ENCODE results near the gene HINT1. TPM values are rescaled to one million over a fixed set of nuclear protein-coding genes. Genes with fewer than 3 reads are reported as not detected.

Gene HINT1
- total and polyA plus RNA-seq, 2 experiments from 2014 or later = 268 to 463 TPM

- TF ChIP-seq CTCF (IDR thresholded peaks at IDR 0.05; ENCODE audit: poor library complexity) (no peak), EZH2phosphoT487 (IDR thresholded peaks at IDR 0.05; ENCODE audit: low read depth, severe bottlenecking, unreplicated experiment) (no peak), EZH2 (IDR thresholded peaks at IDR 0.05; ENCODE audit: borderline replicate concordance) (no peak)
- DNase-seq (ENCODE audit: low spot score) = no peak
- Histone ChIP-seq H3K4me1 (ENCODE audit: insufficient read depth) (no peaks in the 10 kb centered on the region), H4K20me1 (ENCODE audit: insufficient read depth, poor library complexity, severe bottlenecking) (no peaks in the 10 kb centered on the region), H3K9me2 (replicated peaks; ENCODE audit: insufficient read depth) (no peaks in the 10 kb centered on the region), H3K4me3 (no peak overlapping the region), H3K27ac (no peak overlapping the region), H3K9me3 (ENCODE audit: low read depth) (no peaks in the 10 kb centered on the region), H3K79me2 (no peaks in the 10 kb centered on the region), H3K4me2 (no peak overlapping the region), H2AFZ (no peak overlapping the region), H3K27me3 (peaks cover 3% of the 10 kb centered on the region), H3K36me3 (replicated peaks; ENCODE audit: insufficient read depth, low read depth) (no peaks in the 10 kb centered on the region)
- 78% methylated on average over 1 of the region's 1 CpG for WGBS (ENCODE audit: low lambda C conversion rate, missing lambda C conversion rate)
Observed at GRCh38 chr5:131206772-131207171, 41.7 kb upstream of the HINT1 start.

- H3K9me2 ChIP-seq (replicated peaks; ENCODE audit: insufficient read depth) = no peaks in the 10 kb centered on the region
- H3K27me3 ChIP-seq = peaks cover 3% of the 10 kb centered on the region
- no peaks in the 10 kb centered on the region for H3K79me2 ChIP-seq
- no peaks in the 10 kb centered on the region for H4K20me1 ChIP-seq (ENCODE audit: insufficient read depth, poor library complexity, severe bottlenecking)
- 78% methylated on average over 2 of the region's 2 CpGs for whole genome bisulfite sequencing (ENCODE audit: low lambda C conversion rate, missing lambda C conversion rate)
- TF ChIP-seq EZH2 (IDR thresholded peaks at IDR 0.05; ENCODE audit: borderline replicate concordance) = no peak
- no peaks in the 10 kb centered on the region for H3K4me1 ChIP-seq (ENCODE audit: insufficient read depth)
- H3K27ac ChIP-seq = no peak overlapping the region
- H3K9me3 ChIP-seq (ENCODE audit: low read depth) = no peaks in the 10 kb centered on the region
- H3K36me3 ChIP-seq (replicated peaks; ENCODE audit: insufficient read depth, low read depth) = no peaks in the 10 kb centered on the region
- H3K4me3 ChIP-seq = no peak overlapping the region
- no peak for DNase-seq (ENCODE audit: low spot score)
- H2AFZ ChIP-seq = no peak overlapping the region
- H3K4me2 ChIP-seq = no peak overlapping the region
Observed at GRCh38 chr5:131206061-131206460, 41.0 kb upstream of the HINT1 start.

GRCh38 chr5:131204964-131205363 lies 39.9 kb upstream of the HINT1 start:
- H3K9me3 ChIP-seq (ENCODE audit: low read depth) = no peaks in the 10 kb centered on the region
- H3K27me3 ChIP-seq = peaks cover 3% of the 10 kb centered on the region
- no peak for DNase-seq (ENCODE audit: low spot score)
- no peak for TF ChIP-seq EZH2phosphoT487 (IDR thresholded peaks at IDR 0.05; ENCODE audit: low read depth, severe bottlenecking, unreplicated experiment)
- TF ChIP-seq EZH2 (IDR thresholded peaks at IDR 0.05; ENCODE audit: borderline replicate concordance) = no peak
- no peak for TF ChIP-seq CTCF (IDR thresholded peaks at IDR 0.05; ENCODE audit: poor library complexity)
- H3K36me3 ChIP-seq (replicated peaks; ENCODE audit: insufficient read depth, low read depth) = no peaks in the 10 kb centered on the region
- no peaks in the 10 kb centered on the region for H3K9me2 ChIP-seq (replicated peaks; ENCODE audit: insufficient read depth)
- H4K20me1 ChIP-seq (ENCODE audit: insufficient read depth, poor library complexity, severe bottlenecking) = no peaks in the 10 kb centered on the region
- no peaks in the 10 kb centered on the region for H3K4me1 ChIP-seq (ENCODE audit: insufficient read depth)
- 76% methylated on average over 2 of the region's 2 CpGs for WGBS (ENCODE audit: low lambda C conversion rate, missing lambda C conversion rate)
- H3K79me2 ChIP-seq = no peaks in the 10 kb centered on the region
- no peak overlapping the region for H3K27ac ChIP-seq
- H3K4me2 ChIP-seq = no peak overlapping the region
- H2AFZ ChIP-seq = no peak overlapping the region
- no peak overlapping the region for H3K4me3 ChIP-seq

GRCh38 chr5:131200560-131200959 lies 35.5 kb upstream of the HINT1 start:
- H2AFZ ChIP-seq = no peak overlapping the region
- no peaks in the 10 kb centered on the region for H3K4me1 ChIP-seq (ENCODE audit: insufficient read depth)
- H3K79me2 ChIP-seq = no peaks in the 10 kb centered on the region
- H3K4me3 ChIP-seq = no peak overlapping the region
- DNase-seq (ENCODE audit: low spot score) = no peak
- no peaks in the 10 kb centered on the region for H3K27me3 ChIP-seq
- no peak overlapping the region for H3K4me2 ChIP-seq
- 96% methylated on average over 3 of the region's 3 CpGs for WGBS (ENCODE audit: low lambda C conversion rate, missing lambda C conversion rate)
- no peak overlapping the region for H3K27ac ChIP-seq
- TF ChIP-seq CTCF (IDR thresholded peaks at IDR 0.05; ENCODE audit: poor library complexity) (no peak), EZH2 (IDR thresholded peaks at IDR 0.05; ENCODE audit: borderline replicate concordance) (no peak), EZH2phosphoT487 (IDR thresholded peaks at IDR 0.05; ENCODE audit: low read depth, severe bottlenecking, unreplicated experiment) (no peak)
- H3K9me3 ChIP-seq (ENCODE audit: low read depth) = no peaks in the 10 kb centered on the region
- H3K36me3 ChIP-seq (replicated peaks; ENCODE audit: insufficient read depth, low read depth) = no peaks in the 10 kb centered on the region
- no peaks in the 10 kb centered on the region for H3K9me2 ChIP-seq (replicated peaks; ENCODE audit: insufficient read depth)
- H4K20me1 ChIP-seq (ENCODE audit: insufficient read depth, poor library complexity, severe bottlenecking) = no peaks in the 10 kb centered on the region

Data from hepatocyte (in vitro differentiated cells).